ENCODE measurements around the gene CCNF.

Gene CCNF

GRCh38 chr16:2487517-2487842 lies 58.2 kb downstream of the CCNF start:
- ChIA-PET CTCF (interaction anchor here (1.1 to 2.9 kb wide), 3 partner anchors 13 to 44 kb away, joined by 4 to 29 read pairs (median 8); partner anchors contain the start of gene TBC1D24), POLR2A (no interaction called here)
- no peak for DNase-seq (ENCODE audit: low read depth, low spot score)
- TF ChIP-seq CTCF (IDR thresholded peaks at IDR 0.05; ENCODE audit: insufficient read depth, low read length, missing control alignments) = no peak
- no peak overlapping the region for H3K4me3 ChIP-seq (ENCODE audit: low read depth, low read length)

DNA sequence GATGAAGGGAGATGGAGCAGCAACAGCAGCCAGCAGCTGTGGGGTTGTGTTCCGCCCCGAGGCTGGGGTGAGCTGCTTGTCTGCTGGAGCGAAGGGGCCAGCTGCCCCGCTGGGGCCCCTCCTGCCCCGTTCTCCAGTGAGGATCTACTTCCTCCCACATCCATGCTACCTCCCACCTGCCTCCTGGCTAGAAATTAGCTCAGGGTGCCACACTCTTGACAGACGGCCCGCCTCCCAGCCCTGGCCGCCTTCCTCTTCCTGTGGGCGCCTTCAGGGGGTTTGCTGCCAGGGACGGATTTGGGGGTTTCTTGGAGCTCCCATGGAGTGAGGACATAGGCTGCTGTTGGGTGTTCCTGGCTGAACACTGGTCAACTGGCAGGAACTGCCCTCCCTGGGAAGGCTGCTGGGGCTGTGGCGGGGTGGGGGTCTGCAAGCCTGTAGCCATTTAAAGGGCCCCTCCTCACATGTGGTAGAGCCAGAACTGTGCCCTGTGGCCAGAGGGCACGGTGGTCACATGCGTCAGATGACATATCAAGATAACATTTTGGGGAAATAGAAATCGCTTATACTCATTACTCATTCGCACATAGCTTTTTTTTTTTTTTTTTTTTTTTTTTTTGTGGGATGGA lies 58.8 kb downstream of the CCNF start:
- DNase-seq (ENCODE audit: low read depth, low spot score) = no peak
- POLR2A ChIA-PET = no interaction called here
- no peak for TF ChIP-seq CTCF (IDR thresholded peaks at IDR 0.05; ENCODE audit: insufficient read depth, low read length, missing control alignments)
- H3K4me3 ChIP-seq (ENCODE audit: low read depth, low read length) = no peak overlapping the region
- CTCF ChIA-PET = interaction anchor here (0.9 to 2.9 kb wide), 4 partner anchors 10 to 44 kb away, joined by 3 to 29 read pairs (median 6); partner anchors contain the start of gene TBC1D24

GRCh38 chr16:2489581-2489980 lies 60.3 kb downstream of the CCNF start:
- CTCF ChIA-PET = interaction anchor here (2.9 kb wide), 1 partner anchor 12 kb away, joined by 29 read pairs; no protein-coding TSS in a partner anchor
- no peak for DNase-seq (ENCODE audit: low read depth, low spot score)
- H3K4me3 ChIP-seq (ENCODE audit: low read depth, low read length) = no peak overlapping the region
- TF ChIP-seq CTCF (IDR thresholded peaks at IDR 0.05; ENCODE audit: insufficient read depth, low read length, missing control alignments) = no peak
- POLR2A ChIA-PET = no interaction called here

DNA sequence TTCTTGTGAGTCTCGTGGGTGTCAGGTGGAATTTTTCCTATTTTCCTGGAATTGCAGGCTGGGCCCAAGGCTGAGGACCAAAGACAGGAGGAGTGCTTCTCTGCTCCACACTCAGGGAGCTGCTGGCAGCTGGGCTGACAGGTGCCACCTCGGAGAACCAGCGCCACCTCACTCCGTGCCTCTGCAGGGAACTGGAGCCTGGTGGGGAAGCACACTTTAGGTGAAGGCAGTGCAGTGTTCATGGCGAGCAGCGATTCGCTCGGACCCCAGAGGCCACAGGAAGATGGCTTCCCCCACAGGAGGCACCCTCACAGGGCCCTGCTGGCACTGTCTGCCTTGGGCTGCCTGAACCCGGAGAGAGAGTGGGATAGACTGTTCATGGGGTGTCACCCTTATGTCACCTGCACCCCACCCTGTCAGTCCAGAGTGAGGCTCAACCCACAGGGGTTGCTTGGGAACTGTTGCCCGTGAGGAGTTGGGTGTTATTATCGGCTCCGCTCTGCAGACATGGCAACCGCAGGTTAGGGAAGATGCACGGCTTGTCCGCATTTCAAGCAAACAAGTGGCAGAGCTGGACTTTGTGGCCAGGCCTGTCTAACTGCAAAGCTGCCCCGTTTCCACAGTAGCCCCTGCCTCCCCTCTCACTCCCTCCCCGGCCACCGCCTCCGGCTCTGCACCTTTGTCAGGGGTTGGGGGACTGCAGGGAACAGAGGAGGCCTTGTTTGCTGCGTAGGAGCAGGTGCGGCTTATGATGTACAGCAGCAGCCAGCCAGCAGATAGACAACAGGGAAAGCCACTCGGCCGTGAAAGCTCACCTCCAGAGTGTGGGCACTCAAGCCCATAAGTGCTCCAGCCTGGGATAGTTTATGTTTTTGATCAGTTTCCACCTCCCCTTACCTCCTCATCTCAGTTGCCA lies 61.2 kb downstream of the CCNF start:
- no peak for DNase-seq (ENCODE audit: low read depth, low spot score)
- ChIA-PET POLR2A (no interaction called here), CTCF (interaction anchor here (2.9 to 3.6 kb wide), 2 partner anchors 11 kb away, joined by 20 to 29 read pairs; no protein-coding TSS in a partner anchor)
- no peak overlapping the region for H3K4me3 ChIP-seq (ENCODE audit: low read depth, low read length)
- no peak for TF ChIP-seq CTCF (IDR thresholded peaks at IDR 0.05; ENCODE audit: insufficient read depth, low read length, missing control alignments)

GRCh38 chr16:2492292-2492691 lies 63.0 kb downstream of the CCNF start:
- H3K4me3 ChIP-seq (ENCODE audit: low read depth, low read length) = no peak overlapping the region
- CTCF ChIA-PET = interaction anchor here (1.9 to 3.6 kb wide), 2 partner anchors 9 to 11 kb away, joined by 4 to 20 read pairs; no protein-coding TSS in a partner anchor
- TF ChIP-seq CTCF (IDR thresholded peaks at IDR 0.05; ENCODE audit: insufficient read depth, low read length, missing control alignments) = no peak
- POLR2A ChIA-PET = no interaction called here
- no peak for DNase-seq (ENCODE audit: low read depth, low spot score)

DNA sequence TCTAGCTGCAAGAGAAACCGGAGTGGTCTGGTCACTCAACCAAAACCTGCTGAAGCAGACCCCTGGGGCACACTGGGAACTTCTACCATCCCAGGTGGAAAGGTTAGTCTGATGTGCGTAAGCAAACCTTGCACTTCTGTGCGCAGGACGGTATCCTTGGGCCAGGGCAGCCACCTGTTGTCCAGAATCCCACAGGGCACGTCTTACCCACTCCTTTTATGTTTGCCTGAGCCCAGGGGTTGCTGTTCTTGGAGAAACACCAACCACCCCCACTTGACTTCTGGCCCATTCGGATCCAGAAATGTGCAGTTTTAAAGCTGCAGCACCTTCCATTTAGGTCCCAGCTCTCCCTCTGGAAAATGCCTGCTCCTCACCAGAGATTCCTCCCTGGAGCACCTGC lies 64.4 kb downstream of the CCNF start:
- no peak overlapping the region for H3K4me3 ChIP-seq (ENCODE audit: low read depth, low read length)
- ChIA-PET CTCF (interaction anchor here (0.9 to 3.6 kb wide), 5 partner anchors 8 to 64 kb away, joined by 3 to 20 read pairs (median 3); partner anchors contain the start of genes CCNF and TBC1D24), POLR2A (no interaction called here)
- DNase-seq (ENCODE audit: low read depth, low spot score) = no peak
- no peak for TF ChIP-seq CTCF (IDR thresholded peaks at IDR 0.05; ENCODE audit: insufficient read depth, low read length, missing control alignments)

All from AG04449 (cell line).